ENCODE data around the gene SCYL2.
"Not testable (repeated sequence)": the region's sequence is repeated elsewhere in the genome, so short reads cannot be mapped to it uniquely, and the experiment has no call there.

Gene SCYL2

GRCh38 chr12:100331871-100332270 lies 64.9 kb downstream of the SCYL2 start:
- DNase-seq: no peak

GRCh38 chr12:100332852-100333251 lies 65.9 kb downstream of the SCYL2 start:
- no peak for DNase-seq

- DNase-seq: no peak
These were observed 70.3 kb downstream of the SCYL2 start for GRCh38 chr12:100337299-100337698.

- DNase-seq: no peak
These were observed 70.8 kb downstream of the SCYL2 start for GRCh38 chr12:100337727-100338126.

GRCh38 chr12:100339071-100339470 lies 72.1 kb downstream of the SCYL2 start:
- DNase-seq: no peak

- not testable (repeated sequence) for DNase-seq
These were observed 75.9 kb downstream of the SCYL2 start for GRCh38 chr12:100342897-100343296.

- not testable (repeated sequence) for DNase-seq
These were observed 77.4 kb downstream of the SCYL2 start for GRCh38 chr12:100344351-100344750.

GRCh38 chr12:100345020-100345767 lies 78.2 kb downstream of the SCYL2 start:
- no peak for DNase-seq

GRCh38 chr12:100346660-100347059 lies 79.7 kb downstream of the SCYL2 start:
- no peak for DNase-seq

- DNase-seq: no peak
These were observed 81.9 kb downstream of the SCYL2 start for GRCh38 chr12:100348657-100349454.

GRCh38 chr12:100356644-100357223 lies 89.8 kb downstream of the SCYL2 start, which contains the start of gene SLC17A8:
Gene SLC17A8, plus strand, starts transcription at chr12:100357074. Its CDS starts 318 bp downstream, at chr12:100357392.
- DNase-seq: no peak

- no peak for DNase-seq
These were observed 92.3 kb downstream of the SCYL2 start for GRCh38 chr12:100359248-100359647.

- DNase-seq: no peak
These were observed 92.8 kb downstream of the SCYL2 start for GRCh38 chr12:100359822-100360221.

GRCh38 chr12:100360450-100360849 lies 93.5 kb downstream of the SCYL2 start:
- no peak for DNase-seq

GRCh38 chr12:100364324-100364723 lies 97.3 kb downstream of the SCYL2 start:
- DNase-seq: no peak

GRCh38 chr12:100365411-100365810 lies 98.4 kb downstream of the SCYL2 start:
- DNase-seq: no peak

- DNase-seq: no peak
These were observed 101.1 kb downstream of the SCYL2 start for GRCh38 chr12:100368066-100368465.

GRCh38 chr12:100371146-100371545 lies 104.2 kb downstream of the SCYL2 start:
- DNase-seq: no peak

- DNase-seq: no peak
These were observed 106.1 kb downstream of the SCYL2 start for GRCh38 chr12:100372853-100373640.

GRCh38 chr12:100375038-100375735 lies 108.2 kb downstream of the SCYL2 start:
- no peak for DNase-seq

- DNase-seq: no peak
These were observed 109.2 kb downstream of the SCYL2 start for GRCh38 chr12:100376161-100376560.

- no peak for DNase-seq
These were observed 114.4 kb downstream of the SCYL2 start for GRCh38 chr12:100381379-100381778.
